Measurements from ENCODE around the gene BCOR. TPM values are rescaled to one million over a fixed set of nuclear protein-coding genes. Genes with fewer than 3 reads are reported as not detected.

Gene BCOR
- total and polyA plus RNA-seq, 4 donors, result 5.6 to 23.0 (median 11.0) TPM

- Histone ChIP-seq H3K9me3 (ENCODE audit: control insufficient read depth in 4 of 4, low read length in 3 of 4) (no peaks in the 10 kb centered on the region), H3K9ac (ENCODE audit: low read depth in 1 of 2, low read length in 2 of 2) (no peak overlapping the region), H3K27me3 (ENCODE audit: control insufficient read depth in 4 of 4, insufficient read depth in 4 of 4, low read length in 3 of 4) (no peaks in the 10 kb centered on the region), H3K4me3 (ENCODE audit: low read depth in 1 of 3, low read length in 3 of 3) (no peak overlapping the region), H3K27ac (ENCODE audit: low read depth in 1 of 2, low read length in 2 of 2) (peak overlapping the region in 1 of 2 donors; percentile 25), H3K4me1 (ENCODE audit: control insufficient read depth in 4 of 4, insufficient read depth in 4 of 4, low read length in 3 of 4) (peaks cover 3 to 20% (median 13%) of the 10 kb centered on the region in 4 donors), H3K36me3 (ENCODE audit: control insufficient read depth in 4 of 4, insufficient read depth in 3 of 4, low read depth in 1 of 4, low read length in 3 of 4) (no peaks in the 10 kb centered on the region)
- WGBS, result 24% methylated on average over 21 of the region's 21 CpGs
- DNase-seq (ENCODE audit: low spot score), result no peak
- no peak for TF ChIP-seq TAF1 (conservative IDR thresholded peaks at IDR 0.05)
- TF ChIP-seq ATF3 (IDR thresholded peaks at IDR 0.05), result no peak
- no peak for TF ChIP-seq ZBTB33 (IDR thresholded peaks at IDR 0.05)
- no peak for TF ChIP-seq REST (IDR thresholded peaks at IDR 0.05)
- TF ChIP-seq FOXA2 (IDR thresholded peaks at IDR 0.05), result no peak
- no peak for TF ChIP-seq RAD21 (IDR thresholded peaks at IDR 0.05)
- no peak for TF ChIP-seq SP1 (IDR thresholded peaks at IDR 0.05)
- no peak for TF ChIP-seq GABPA (IDR thresholded peaks at IDR 0.05 in 1 of 2, conservative IDR thresholded peaks at IDR 0.05 in 1 of 2)
- no peak for TF ChIP-seq HNF4A (conservative IDR thresholded peaks at IDR 0.05)
- no peak for TF ChIP-seq NR2F2 (IDR thresholded peaks at IDR 0.05)
- TF ChIP-seq CTCF (IDR thresholded peaks at IDR 0.05; ENCODE audit: low read depth, low read length, missing input control), result no peak
- TF ChIP-seq HNF4G (IDR thresholded peaks at IDR 0.05), result no peak
- no peak for TF ChIP-seq MAX (IDR thresholded peaks at IDR 0.05)
- TF ChIP-seq FOXA1 (IDR thresholded peaks at IDR 0.05), result no peak
- no peak for TF ChIP-seq JUND (IDR thresholded peaks at IDR 0.05)
- no peak for TF ChIP-seq RXRA (IDR thresholded peaks at IDR 0.05)
- no peak for TF ChIP-seq YY1 (IDR thresholded peaks at IDR 0.05)
- TF ChIP-seq EGR1 (IDR thresholded peaks at IDR 0.05; ENCODE audit: low read depth in 2 of 2), result no peak
Measured at GRCh38 chrX:40100141-40100536, 2.4 kb upstream of the BCOR start.
